Measurements from ENCODE around the gene KDM4B.
A peak's percentile ranks its signal among the peaks of the same experiment; 100 is the strongest.

KDM4B gene

GRCh38 chr19:5108866-5109265, 140.0 kb downstream of the KDM4B start:
- TF ChIP-seq, protein P1, sequence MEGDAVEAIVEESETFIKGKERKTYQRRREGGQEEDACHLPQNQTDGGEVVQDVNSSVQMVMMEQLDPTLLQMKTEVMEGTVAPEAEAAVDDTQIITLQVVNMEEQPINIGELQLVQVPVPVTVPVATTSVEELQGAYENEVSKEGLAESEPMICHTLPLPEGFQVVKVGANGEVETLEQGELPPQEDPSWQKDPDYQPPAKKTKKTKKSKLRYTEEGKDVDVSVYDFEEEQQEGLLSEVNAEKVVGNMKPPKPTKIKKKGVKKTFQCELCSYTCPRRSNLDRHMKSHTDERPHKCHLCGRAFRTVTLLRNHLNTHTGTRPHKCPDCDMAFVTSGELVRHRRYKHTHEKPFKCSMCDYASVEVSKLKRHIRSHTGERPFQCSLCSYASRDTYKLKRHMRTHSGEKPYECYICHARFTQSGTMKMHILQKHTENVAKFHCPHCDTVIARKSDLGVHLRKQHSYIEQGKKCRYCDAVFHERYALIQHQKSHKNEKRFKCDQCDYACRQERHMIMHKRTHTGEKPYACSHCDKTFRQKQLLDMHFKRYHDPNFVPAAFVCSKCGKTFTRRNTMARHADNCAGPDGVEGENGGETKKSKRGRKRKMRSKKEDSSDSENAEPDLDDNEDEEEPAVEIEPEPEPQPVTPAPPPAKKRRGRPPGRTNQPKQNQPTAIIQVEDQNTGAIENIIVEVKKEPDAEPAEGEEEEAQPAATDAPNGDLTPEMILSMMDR (IDR thresholded peaks at IDR 0.05; ENCODE audit: low read depth, low read length), result no peak

DNA sequence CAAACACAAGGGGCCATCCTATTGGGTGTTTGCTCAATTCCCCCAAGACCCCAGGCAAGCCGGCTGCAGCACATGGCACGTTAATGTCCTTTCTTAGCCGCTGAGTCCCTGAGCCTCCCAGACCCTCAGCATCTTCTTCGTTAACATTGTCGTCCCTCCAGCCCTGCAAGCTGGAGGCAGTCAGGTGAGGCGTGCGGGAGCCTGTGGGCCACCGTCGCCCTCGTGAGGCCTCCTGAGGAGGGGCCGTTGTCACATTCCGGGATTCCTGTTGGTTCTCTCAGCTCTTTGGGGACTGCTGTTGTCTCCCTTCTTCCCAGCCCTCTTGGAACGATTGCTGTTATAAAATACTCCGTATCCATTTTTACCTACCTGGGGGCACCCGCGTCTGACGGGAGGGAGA, 140.6 kb downstream of the KDM4B start:
- peaks cover 20% of the 10 kb centered on the region for H3K36me3 ChIP-seq
- H3K27me3 ChIP-seq, result no peaks in the 10 kb centered on the region
- no peaks in the 10 kb centered on the region for H3K9me3 ChIP-seq
- TF ChIP-seq, protein P1 (IDR thresholded peaks at IDR 0.05; ENCODE audit: low read depth, low read length), result peak; percentile 45
- H3K4me1 ChIP-seq, result peaks cover 33% of the 10 kb centered on the region
- DNase-seq, result no peak
- no peak overlapping the region for H3K4me3 ChIP-seq (ENCODE audit: low read depth, low read length)

More at GRCh38 chr19:5108866-5109265, 140.0 kb downstream of the KDM4B start:
- Histone ChIP-seq H3K4me1 (peaks cover 33% of the 10 kb centered on the region), H3K27me3 (no peaks in the 10 kb centered on the region), H3K36me3 (peaks cover 17% of the 10 kb centered on the region), H3K9me3 (no peaks in the 10 kb centered on the region), H3K4me3 (ENCODE audit: low read depth, low read length) (no peak overlapping the region)
- DNase-seq, result no peak

GRCh38 chr19:5110546-5110945, 141.6 kb downstream of the KDM4B start:
- no peak for DNase-seq
- H3K9me3 ChIP-seq, result no peaks in the 10 kb centered on the region

GRCh38 chr19:5111051-5111450, 142.1 kb downstream of the KDM4B start:
- Histone ChIP-seq H3K4me3 (ENCODE audit: low read depth, low read length) (no peak overlapping the region), H3K9me3 (no peaks in the 10 kb centered on the region), H3K4me1 (peaks cover 33% of the 10 kb centered on the region), H3K36me3 (peaks cover 20% of the 10 kb centered on the region), H3K27me3 (no peaks in the 10 kb centered on the region)
- TF ChIP-seq, protein P1 (IDR thresholded peaks at IDR 0.05; ENCODE audit: low read depth, low read length), result no peak
- no peak for DNase-seq

More at GRCh38 chr19:5110546-5110945, 141.6 kb downstream of the KDM4B start:
- peaks cover 20% of the 10 kb centered on the region for H3K36me3 ChIP-seq
- TF ChIP-seq, protein P1 (IDR thresholded peaks at IDR 0.05; ENCODE audit: low read depth, low read length), result no peak
- no peak overlapping the region for H3K4me3 ChIP-seq (ENCODE audit: low read depth, low read length)
- H3K27me3 ChIP-seq, result no peaks in the 10 kb centered on the region
- peaks cover 33% of the 10 kb centered on the region for H3K4me1 ChIP-seq

DNA sequence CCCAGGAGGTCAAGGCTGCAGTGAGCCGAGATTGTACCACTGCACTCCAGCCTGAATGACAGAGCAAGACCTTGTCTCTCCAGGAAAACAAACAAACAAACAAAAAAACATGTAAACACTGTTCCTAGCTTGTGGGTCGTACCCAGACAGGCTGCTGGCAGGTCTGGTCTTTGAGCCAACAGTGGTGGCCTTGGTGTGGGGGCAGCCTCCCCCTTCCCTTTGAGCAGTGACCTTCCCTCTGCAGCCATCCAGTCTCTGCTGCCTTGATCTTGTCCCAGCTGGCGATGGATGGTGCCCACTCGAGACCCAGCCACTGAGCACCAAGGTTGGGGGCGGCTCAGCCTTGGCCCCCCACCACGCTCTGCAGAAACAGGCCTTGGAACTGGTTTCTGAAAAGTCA, 143.3 kb downstream of the KDM4B start:
- TF ChIP-seq, protein P1 (IDR thresholded peaks at IDR 0.05; ENCODE audit: low read depth, low read length), result no peak
- no peaks in the 10 kb centered on the region for H3K9me3 ChIP-seq
- H3K4me1 ChIP-seq, result peaks cover 29% of the 10 kb centered on the region
- no peaks in the 10 kb centered on the region for H3K27me3 ChIP-seq
- H3K4me3 ChIP-seq (ENCODE audit: low read depth, low read length), result no peak overlapping the region
- H3K36me3 ChIP-seq, result peaks cover 18% of the 10 kb centered on the region
- DNase-seq, result no peak

- peaks cover 16% of the 10 kb centered on the region for H3K36me3 ChIP-seq
- H3K4me1 ChIP-seq, result peaks cover 23% of the 10 kb centered on the region
- H3K27me3 ChIP-seq, result no peaks in the 10 kb centered on the region
- peak; percentile 72 for DNase-seq
- H3K9me3 ChIP-seq, result no peaks in the 10 kb centered on the region
- TF ChIP-seq, protein P1 (IDR thresholded peaks at IDR 0.05; ENCODE audit: low read depth, low read length), result no peak
- H3K4me3 ChIP-seq (ENCODE audit: low read depth, low read length), result no peak overlapping the region
Measured at GRCh38 chr19:5112681-5113575, 144.0 kb downstream of the KDM4B start.

All from BE2C (cell line).